ENCODE data around the gene CTNNA2.

Gene CTNNA2

GRCh38 chr2:79619442-79619841 is 106.6 kb downstream of the CTNNA2 start:
- DNase-seq = no peak

GRCh38 chr2:79619976-79620375 is 107.1 kb downstream of the CTNNA2 start:
- no peak for DNase-seq

GRCh38 chr2:79620679-79621078 is 107.8 kb downstream of the CTNNA2 start:
- DNase-seq = no peak

GRCh38 chr2:79621252-79621651 is 108.4 kb downstream of the CTNNA2 start:
- no peak for DNase-seq

- DNase-seq = no peak
Observed at GRCh38 chr2:79621755-79622154, 108.9 kb downstream of the CTNNA2 start.

GRCh38 chr2:79622508-79622907 is 109.7 kb downstream of the CTNNA2 start:
- no peak for DNase-seq

GRCh38 chr2:79627237-79627636 is 114.4 kb downstream of the CTNNA2 start:
- no peak for DNase-seq

- DNase-seq = no peak
Observed at GRCh38 chr2:79630060-79630459, 117.2 kb downstream of the CTNNA2 start.

GRCh38 chr2:79630972-79631557 is 118.2 kb downstream of the CTNNA2 start:
- no peak for DNase-seq

GRCh38 chr2:79638410-79638809 is 125.6 kb downstream of the CTNNA2 start:
- DNase-seq = no peak

- DNase-seq = no peak
Observed at GRCh38 chr2:79638954-79639353, 126.1 kb downstream of the CTNNA2 start.

- no peak for DNase-seq
Observed at GRCh38 chr2:79640001-79640400, 127.2 kb downstream of the CTNNA2 start.

- no peak for DNase-seq
Observed at GRCh38 chr2:79649531-79649930, 136.7 kb downstream of the CTNNA2 start.

- no peak for DNase-seq
Observed at GRCh38 chr2:79660557-79660956, 147.7 kb downstream of the CTNNA2 start.

- DNase-seq = no peak
Observed at GRCh38 chr2:79665091-79665490, 152.2 kb downstream of the CTNNA2 start.

GRCh38 chr2:79666430-79666829 is 153.6 kb downstream of the CTNNA2 start:
- DNase-seq = no peak

- DNase-seq = no peak
Observed at GRCh38 chr2:79669714-79670113, 156.9 kb downstream of the CTNNA2 start.

- DNase-seq = no peak
Observed at GRCh38 chr2:79670198-79670597, 157.3 kb downstream of the CTNNA2 start.

GRCh38 chr2:79686884-79687283 is 174.0 kb downstream of the CTNNA2 start:
- DNase-seq = no peak

- no peak for DNase-seq
Observed at GRCh38 chr2:79695248-79695647, 182.4 kb downstream of the CTNNA2 start.

- no peak for DNase-seq
Observed at GRCh38 chr2:79697200-79697599, 184.3 kb downstream of the CTNNA2 start.

- no peak for DNase-seq
Observed at GRCh38 chr2:79700651-79701050, 187.8 kb downstream of the CTNNA2 start.

GRCh38 chr2:79702905-79703304 is 190.1 kb downstream of the CTNNA2 start:
- DNase-seq = peak in 1 of 2 experiments; percentile 5

- no peak for DNase-seq
Observed at GRCh38 chr2:79711098-79711497, 198.2 kb downstream of the CTNNA2 start.

GRCh38 chr2:79713131-79713785 is 200.4 kb downstream of the CTNNA2 start:
- no peak for DNase-seq

Data from NCI-H446 (cell line).